GM18517 (cell line): ENCODE measurements around the gene MCM9.

ENCODE experiments used
- ATAC-seq: cut with Tn5 transposase; IDR thresholded peaks from one replicate; pipeline ENCODE4 v1.9.1; 2021; ENCODE audit warnings: mild to moderate bottlenecking, moderate library complexity; ENCODE audit not compliant: unreplicated experiment

The MCM9 gene

DNA sequence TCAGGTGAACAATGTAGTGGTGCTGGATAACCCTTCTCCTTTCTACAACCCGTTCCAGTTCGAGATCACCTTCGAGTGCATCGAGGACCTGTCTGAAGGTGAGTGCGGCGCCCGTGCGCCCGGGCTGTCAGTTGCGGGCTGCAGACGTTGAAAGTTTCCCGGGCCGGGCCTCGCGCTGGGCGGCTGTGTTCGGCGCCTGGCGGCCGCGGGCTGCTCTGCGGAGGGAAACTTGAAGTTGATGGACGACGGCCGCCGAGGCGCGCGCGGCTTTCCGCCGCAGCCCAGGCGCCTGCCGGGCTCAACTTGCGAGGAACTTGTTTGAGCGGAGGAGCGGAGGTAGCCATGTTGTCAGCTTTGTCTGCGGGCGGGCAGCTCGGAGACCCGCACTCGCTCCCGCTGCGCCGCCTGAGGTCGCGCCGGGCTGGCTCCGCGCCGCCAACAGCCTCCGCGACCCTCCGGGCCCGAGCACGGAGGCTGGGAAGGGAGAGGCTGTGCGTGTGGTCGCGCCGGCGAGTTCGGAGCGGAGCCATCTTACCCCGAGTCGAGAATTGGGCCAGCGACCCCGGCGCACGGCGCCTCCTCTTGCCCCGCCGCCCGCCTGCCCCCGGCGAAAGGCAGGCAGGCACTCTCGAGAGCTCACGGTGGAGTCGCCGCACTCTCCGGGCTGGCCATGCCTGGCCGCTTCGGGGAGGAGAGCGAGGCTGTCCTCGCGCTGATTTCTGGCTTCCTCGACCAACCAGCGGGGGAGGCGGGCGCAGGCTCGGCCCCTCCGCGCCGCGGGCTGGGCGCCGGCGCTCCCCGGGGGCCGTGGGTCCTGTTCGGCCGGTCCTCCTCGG, 40.3 kb downstream of the MCM9 start:
- ATAC-seq = peak; percentile 25

DNA sequence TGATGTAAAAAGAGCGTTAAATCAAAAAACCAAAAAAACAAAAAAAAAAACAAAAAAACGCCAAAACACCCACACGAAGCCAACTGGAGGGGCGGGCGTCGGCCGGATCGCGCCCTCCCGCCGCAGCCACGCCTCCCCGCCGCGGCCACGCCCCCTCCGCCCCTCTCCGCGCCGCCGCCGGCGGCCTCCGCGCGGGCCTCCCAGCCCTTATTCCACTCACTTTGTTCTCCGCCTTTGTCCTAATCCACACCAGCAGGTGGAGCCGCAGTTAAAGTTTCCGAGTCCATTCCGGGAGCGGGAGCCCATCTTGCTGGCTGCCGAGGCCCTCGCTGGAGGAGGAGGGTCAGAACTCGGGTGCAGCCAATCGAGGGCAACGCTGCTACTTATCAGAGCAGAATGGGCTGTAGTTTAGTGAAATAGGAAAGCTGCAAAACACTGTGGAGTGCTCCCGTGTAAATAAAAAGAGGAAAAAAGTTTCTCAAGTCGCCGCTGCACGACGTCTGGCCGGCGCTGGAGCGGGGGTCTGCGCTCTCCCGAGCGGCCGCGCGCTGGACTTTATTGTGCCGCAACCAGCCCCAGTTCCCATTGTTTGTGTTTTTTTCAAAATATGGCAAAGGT, 41.0 kb downstream of the MCM9 start, which contains the start of gene ASF1A:
Gene ASF1A, plus strand, starts transcription at position 346 of the 618 bp plus-strand sequence. Its CDS starts 262 bp downstream, at position 608.
- ATAC-seq = peak; percentile 73

DNA sequence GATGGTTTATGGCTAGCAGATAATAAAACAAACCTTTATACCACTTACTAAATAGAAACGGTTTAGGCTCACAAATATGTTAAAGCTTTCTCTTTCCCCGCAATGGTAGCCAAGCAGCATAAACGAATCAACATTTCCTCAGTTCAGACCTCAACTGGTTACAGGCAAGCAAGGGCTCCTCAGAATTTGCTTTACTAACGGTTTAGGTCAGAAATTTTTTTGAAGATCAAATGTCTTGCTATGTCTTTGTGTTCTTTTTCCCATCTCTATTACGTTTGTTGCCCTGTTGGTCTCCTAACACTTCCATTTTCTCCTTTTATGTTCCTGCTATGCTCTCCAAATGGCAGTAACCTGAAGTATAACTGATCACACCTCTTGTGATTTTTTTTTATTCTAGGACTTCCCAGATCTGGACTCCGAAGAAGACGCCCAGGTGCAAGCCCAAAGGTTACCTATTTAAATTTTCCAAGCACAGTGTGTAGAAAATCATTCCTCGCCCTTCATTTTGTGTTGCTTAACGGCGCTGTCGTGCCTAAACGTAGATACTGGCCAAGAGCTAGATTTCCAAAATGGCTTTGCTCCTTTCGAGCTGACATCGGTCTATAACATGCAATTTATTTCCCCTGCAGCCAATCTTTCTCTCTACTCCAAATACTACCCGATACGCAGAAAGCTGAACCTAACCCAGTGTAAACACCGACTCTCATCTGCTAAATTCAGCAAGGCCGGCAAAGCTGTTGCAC, 41.7 kb downstream of the MCM9 start:
- peak; percentile 21 for ATAC-seq

DNA sequence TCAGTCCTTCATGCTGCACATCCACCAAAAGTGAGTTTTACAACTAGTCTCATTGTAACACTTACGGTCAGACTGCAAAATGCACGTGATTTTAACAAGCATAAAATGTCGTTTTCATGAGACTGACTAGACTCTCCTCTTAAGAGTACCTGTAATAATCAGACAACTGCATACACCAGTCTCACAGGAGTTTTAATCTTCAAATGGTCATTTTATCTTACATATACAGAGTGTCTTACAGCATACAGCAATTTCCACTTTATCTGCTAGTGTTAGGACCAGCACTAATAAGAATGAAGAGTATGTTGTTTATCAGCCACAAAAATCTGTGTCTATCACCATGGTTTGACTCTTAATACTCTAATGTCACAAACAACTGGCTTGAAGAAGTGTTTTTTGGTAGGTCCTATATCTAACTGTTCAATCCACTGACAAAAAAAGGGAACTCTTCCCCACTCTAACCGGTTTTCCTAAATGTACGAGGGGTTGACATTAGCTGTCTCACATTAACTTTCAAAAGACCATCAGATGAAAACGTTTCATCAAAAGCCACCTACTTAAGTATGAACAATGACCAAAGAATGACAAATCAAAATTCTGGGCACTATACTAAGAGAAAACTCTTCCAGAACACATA, 42.5 kb downstream of the MCM9 start:
- no peak for ATAC-seq

DNA sequence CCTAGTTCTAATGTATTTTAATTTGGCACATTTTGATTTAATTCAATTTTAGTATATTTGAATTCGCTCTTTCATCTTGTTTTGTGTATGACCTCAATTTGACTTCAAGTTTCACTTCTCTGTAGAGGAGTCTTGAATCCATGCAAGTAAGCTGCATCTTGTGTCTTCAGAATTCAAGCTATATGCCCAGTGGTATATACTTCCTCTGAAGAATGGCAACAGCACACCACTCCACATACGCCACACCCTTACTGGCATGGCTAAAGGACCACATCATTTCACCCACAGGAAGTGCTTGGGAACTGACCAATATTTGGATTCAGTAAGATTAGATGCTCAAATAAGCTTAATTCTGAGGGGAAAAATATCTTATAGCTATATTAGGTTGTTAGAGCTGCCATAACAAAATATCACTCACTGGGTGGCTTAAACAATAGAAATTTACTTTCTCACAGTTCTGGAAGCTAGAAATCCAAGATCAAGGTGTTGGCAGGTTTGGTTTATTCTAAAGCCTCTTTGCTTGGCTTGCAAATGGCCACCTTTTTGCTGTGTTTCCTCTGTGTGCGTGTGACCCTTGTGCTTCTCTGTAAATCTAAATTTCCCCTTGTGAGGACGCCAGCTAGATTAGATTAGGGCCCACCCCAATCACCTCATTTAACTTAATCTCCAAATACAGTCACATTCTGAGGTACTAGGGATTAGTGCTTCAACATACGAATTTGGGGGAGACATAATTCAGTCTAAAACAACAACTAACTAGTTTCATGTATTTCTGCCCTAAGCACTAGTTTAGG, 43.8 kb downstream of the MCM9 start:
- ATAC-seq = no peak

DNA sequence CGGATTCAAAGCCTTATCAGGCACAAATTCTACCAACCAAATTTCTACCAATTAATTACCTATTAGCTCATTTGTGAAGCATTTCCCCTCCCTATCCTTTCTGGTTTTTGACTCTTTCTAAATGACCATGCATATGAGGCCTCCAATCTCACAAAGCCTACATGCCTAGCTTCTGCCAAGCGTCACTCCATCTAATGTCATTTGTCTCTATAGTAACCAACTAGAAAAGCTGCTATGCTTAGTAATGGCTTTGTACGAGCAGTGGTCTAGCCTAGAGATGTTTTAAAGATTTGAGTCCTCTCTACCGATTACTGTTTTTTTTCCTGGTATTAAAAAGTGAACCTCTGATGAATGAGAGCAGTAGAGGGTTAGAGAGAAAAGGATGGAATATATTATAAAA, 45.8 kb downstream of the MCM9 start:
- no peak for ATAC-seq

DNA sequence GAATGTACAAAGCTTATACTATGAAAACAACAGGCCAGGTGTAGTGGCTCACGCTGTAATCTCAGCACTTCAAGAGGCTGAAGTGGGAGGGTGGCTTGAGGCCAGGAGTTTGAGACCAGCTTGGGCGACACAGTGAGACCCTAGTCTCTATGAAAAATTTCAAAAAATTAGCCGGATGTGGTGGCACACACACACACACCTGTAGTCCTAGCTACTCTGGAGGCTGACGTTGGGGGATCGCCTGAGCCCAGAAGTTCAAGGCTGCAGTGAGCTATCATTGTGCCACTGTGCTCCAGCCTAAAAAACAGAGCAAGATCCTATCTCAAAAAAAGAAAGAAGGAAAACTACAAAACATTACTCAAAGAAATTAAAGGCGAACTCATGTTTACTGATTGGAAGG, 48.3 kb downstream of the MCM9 start:
- no peak for ATAC-seq

DNA sequence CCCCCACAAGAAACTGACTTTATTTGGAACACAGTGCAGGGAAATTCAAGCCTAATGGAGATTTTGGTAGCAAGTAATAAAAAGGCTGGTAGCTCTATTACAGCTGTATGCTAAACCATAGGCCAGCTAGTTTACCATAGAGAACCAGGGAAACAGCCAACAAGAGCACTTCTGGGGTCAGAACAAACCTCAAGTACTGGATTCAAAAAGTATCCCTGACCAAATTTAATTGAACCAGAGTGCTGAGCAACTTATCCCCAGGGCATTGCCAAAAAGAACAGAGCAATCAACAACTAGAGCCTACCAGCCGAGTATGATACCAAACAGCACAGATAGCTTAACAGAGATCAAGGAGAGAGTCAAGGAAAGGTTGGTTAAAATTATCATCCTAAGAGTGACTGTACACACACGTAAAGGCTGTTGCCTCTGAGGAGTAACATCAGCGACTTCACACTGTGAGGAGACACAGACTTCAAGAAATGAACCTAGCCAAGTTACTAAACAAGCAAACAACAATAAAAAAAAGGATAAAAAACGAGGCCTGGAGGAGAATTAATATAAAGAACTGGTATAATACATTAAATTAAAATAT, 52.5 kb downstream of the MCM9 start:
- no peak for ATAC-seq

DNA sequence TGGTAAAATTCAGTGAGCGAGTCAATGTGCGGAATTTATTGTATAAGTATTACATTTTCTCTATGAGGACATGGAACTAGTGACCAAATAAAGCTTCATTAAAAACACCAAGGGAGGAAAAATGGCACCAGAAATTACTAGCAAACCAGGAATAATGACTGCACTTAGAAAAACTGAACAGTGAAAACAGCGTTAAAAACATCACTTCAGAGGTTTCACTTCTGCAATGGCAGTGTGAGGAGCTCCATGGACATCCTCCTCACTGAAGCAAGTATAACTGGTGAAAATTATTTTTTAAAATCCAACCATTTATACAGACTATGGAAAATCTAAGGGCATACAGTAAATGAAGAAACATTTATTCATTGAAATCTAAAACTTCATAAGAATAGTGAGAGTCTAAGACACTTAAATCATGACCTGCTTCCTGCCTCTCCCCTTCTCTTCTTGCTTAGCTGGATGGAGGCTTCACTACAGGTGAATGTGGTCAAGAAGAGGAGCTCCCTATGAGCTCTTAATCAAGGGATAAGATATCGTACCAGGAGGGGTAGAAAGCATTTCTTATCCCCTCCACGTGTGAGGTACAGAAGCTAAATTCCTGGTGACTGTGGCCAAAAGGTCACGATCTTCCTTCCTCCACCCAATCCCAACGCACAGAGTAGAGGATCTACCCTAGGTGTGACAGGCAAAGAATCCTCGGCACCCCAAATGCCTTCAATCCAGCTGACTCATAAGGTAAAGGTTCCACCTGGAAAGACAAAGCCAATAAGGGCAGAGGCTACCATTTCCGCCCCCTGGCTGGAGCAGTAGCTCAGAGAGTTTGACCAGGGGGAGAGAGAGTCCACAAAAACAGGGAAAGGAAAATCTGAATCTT, 53.3 kb downstream of the MCM9 start:
- ATAC-seq = peak; percentile 88

DNA sequence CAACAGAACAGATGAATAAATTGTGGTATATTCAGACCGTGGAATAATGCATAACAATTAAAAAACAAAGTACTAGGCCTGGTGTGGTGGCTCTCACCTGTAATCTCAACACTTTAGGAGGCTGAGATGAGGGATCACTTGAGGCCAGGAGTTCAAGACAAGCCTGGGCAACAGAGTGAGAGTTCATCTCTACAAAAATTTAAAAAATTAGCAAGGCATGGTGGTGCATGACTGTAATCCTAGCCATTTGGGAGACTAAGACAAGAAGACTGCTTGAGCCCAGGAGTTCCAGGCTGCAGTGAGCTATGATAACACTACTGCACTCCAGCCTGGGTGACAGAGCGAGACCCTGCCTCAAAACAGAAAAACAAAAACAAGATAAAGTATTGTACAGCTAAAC, 57.2 kb downstream of the MCM9 start:
- ATAC-seq = no peak

DNA sequence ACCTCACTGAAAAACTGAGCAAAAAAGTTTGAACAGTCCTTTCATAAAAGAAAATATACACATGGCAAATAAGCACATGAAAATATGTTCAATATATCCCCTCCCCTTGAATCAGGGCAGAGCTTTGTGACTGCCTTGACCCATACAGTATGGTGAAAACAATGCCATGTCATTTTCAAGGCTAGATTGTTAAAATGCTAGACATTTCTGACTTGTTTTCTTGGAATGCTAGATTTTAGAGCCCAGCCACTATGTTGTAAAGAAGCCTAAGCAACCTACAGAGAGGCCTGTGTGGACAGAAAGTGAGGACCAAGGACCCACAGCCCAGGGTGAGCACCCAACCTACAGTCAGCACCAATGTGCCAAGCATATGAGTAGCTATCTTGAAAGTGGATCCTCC, 58.1 kb downstream of the MCM9 start:
- ATAC-seq = no peak

DNA sequence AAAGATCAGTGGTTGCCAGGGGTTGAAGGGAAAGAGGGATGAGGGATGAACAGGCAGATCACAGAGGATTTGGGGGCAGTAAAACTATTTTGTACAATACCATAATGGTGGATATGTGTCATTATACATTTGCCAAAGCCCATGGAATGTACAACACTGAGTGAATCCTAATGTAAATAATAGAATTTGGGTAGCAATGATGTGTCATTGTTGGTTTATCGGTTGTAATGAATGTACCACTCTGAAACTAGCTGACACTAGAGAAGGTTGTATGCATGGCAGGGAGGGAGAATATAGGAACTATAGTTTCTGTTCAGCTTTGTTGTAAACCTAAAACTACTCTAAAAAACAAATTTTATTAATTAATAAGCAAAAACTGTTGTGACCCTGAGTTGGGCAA, 58.8 kb downstream of the MCM9 start:
- ATAC-seq = no peak

DNA sequence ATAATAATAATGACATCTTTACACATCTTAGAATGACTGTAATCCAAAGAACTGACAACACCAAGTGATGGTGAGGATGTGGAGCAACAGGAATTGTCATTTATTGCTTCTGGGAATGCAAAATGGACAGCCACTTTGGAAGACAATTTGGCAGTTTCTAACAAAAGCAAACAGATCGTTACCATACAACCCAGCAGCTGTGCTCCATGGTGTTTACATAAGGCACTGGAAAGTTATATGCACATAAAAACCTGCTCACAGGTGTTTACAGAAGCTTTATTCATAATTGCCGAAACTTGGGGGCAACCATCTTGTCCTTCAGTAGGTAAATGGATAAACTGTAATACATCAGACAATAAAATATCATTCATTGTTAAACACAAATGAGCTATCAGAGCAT, 59.3 kb downstream of the MCM9 start:
- no peak for ATAC-seq

DNA sequence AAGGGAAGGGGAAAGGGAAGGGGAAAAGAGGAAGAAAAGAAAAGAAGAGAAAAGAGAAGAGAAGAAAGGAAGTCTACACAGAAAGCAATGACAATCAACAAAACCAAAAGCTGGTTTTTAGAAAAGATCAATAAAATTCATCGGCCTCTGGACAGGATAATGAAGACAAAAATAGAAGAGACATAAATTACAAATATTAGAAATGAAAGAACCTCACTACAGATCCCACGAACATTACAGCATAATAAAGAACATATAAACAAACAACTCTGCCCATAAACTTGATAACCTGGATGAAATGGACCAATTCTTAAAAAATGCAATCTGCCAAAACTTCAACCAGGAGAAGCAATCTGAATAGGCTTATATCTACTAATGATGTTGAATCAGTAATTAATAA, 61.7 kb downstream of the MCM9 start:
- no peak for ATAC-seq

DNA sequence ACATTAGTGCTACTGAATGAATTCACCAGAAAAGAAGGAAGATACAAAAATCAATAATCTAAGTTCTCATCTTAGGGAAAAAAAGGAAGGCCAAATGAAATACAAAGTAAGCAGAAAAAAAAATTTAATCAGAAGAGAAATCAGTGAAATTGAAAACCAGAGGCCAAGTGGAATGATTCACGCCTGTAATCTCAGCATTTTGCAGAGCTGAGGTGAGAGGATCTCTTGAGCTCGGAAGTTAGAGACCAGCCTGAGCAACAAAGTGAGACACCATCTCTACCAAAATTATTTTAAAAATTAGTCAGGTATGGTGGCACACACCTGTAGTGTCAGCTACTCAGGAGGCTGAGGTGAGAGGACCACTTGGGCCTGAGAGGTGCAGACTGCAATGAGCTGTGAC, 62.2 kb downstream of the MCM9 start:
- no peak for ATAC-seq

DNA sequence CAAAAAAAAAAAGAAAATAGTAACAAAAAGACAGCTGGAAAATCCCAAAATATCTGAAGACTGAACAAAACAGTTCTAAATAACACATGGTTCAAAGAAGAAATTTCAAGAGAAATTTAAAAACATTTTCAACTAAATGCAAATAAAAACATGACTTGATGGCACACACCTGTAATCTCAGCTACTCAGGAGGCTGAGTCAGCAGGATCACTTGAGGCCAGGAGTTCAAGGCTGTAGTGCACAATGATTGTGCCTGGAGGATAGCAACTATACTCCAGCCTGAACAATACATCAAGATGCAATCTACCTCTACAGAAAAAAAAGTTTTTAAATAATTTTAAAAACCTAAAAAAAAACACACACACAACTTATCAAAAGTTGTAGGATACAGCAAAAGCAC, 62.6 kb downstream of the MCM9 start:
- no peak for ATAC-seq

DNA sequence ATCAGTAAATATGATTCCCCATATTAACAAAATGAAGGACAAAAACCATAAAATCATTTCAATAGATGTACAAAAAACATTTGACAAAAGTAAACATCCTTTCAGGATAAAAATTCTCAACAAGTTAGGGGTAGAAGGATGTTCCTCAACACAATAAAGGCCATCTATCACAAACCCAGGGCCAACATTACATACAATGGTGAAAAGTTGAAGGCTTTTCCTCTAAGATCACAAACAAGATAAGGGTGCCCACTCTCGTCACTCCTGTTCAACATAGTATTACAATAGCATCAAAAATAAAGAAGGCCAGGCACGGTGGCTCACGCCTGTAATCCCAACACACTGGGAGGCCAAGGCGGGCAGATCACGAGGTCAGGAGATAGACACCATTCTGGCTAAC, 63.6 kb downstream of the MCM9 start:
- no peak for ATAC-seq

DNA sequence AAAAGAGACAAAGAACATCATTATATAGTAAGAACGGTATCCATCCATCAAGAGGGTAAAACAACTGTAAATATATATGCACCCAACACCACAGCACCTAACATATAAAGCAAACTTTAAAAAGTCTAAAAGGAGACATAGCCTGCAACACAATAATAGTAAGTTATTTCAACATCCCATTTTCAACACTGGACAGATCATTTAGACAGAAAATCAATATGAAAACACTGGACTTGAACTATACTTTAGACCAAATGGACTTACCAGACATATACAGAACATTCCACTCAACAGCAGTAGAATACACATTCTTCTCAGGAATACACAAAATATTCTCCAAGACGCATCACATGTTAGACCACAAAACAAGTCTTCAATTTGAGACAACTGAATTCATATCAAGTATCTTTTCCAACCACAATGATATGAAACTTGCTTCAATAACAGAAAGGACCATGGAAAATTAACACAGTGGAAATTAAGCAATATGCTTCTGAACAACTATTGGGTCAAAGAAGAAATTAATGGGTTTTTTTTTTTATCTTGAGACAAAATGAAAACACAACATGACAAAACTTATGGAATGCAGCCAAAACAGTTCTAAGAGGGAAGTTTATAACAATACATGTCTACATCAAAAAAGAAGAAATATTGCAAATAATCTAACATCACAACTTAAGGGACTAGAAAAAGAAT, 64.9 kb downstream of the MCM9 start:
- no peak for ATAC-seq

DNA sequence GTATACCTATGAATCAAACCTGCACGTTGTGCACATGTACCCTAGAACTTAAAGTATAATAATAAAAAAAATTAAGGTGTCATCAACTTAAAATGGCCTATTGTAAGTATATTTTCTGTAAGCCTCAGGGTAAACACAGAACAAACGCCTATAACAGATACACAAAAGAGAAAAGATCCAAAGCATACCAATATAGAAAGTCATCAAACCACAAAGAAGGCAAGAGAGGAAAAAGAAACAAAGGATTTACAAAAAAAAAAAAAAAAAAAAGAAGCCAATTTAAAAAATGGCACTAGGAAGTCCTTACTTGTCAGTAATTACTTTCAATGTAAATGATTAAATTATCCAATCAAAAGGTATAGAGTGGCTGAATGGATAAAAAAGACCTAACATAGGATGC, 65.6 kb downstream of the MCM9 start:
- ATAC-seq = no peak
